ENCODE measurements around the gene ANAPC16.
"Not testable (repeated sequence)": the region's sequence is repeated elsewhere in the genome, so short reads cannot be mapped to it uniquely, and the experiment has no call there.

ANAPC16 gene

DNA sequence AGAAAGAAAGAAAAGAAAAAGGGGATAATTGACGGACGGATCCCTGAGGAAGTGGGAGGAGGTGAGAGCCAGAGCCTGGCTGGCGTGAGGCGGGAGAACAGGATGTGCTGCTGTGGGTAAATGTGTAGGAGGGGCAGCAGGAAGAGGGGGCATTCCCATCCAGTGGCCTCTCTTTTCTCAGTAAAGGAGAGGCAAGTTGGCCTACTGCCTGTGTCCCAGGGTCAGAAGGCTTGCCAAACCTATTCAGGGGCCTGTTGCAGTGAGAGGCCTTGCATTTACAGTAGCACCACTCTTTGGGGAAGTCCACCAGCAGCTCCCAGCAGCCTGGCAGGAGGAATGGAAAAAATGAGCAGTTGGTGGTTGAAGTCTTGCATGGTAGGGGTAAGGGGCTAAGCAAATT lies 26.9 kb downstream of the ANAPC16 start:
- no peak for DNase-seq (ENCODE audit: low read depth in 4 of 4, low spot score in 1 of 4)

DNA sequence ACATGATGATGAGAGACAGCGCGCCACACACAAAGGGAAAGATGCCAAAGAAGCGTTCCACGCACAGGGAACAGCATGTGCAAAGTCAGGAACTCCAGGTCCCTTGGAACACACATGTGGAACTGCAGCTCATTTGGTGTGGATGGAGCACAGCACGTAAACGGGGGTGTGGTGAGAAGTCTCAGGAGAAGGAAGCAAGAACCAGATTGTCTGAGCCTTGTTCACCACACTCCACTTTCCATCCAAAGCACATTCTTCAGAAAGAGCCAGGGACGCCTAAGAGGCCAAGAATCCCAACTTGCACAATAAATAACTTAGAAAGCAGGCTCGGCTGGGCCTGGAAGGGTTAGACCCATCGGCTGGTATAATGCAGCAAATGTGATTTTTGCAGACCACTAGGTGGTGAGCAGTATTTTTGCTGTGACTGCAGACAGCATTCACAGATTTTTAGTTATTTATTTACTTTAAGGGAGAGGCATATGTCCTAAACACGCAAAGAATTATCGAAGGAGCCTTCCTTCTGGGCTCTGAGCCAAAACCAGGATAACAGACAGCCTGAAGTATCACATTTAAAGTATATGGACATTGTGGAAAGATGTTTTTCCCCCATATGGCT lies 28.1 kb downstream of the ANAPC16 start:
- DNase-seq (ENCODE audit: low read depth in 4 of 4, low spot score in 1 of 4): no peak

DNA sequence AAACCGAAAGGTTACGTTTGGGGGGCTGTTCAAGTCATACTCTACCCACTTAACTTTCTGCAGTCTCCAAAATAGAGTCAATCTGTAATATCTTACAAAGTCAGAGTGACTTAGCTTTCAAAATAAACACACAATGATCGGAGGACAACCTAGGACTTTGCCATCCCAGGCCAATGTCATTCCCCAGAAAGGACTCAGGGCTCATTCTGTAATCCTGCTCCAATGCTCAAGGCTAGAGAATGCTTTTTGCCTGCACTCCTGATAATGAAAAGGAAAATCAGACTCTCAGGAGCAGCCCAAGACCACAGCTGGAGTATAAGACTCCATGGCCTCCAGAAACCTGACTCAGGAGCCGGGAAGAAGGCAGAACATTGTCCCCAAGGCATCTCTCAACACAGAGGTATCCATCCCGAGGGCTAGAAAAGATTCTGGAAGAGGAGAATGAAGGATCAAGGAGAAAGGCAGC lies 28.8 kb downstream of the ANAPC16 start:
- no peak for DNase-seq (ENCODE audit: low read depth in 4 of 4, low spot score in 1 of 4)

DNA sequence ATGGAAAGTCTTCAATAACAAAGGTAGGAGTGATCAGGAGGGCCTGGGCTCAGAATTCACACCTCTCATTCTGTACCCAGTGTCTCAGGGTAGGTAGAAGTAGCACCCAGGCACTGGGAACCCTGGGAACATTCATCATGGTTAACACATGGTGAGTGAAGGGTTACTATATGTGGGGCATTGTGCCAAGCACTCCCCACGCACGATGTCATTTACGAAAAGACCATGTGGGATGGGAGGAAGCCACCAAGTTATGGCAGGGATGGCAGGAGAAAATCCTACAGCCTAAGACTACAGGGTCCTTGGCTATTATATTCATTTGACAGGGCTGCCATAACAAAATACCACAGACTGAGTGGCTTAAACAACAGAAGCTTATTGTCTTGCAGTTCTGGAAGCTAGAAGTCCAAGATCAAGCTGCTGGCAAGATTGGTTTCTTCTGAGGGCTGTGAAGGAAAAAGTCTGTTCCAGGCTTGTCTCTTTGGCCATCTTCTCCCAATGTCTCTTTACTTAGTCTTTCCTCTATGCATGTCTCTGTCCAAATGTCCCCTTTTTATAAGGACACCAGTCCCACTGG lies 30.2 kb downstream of the ANAPC16 start:
- DNase-seq (ENCODE audit: low read depth in 4 of 4, low spot score in 1 of 4): no peak

DNA sequence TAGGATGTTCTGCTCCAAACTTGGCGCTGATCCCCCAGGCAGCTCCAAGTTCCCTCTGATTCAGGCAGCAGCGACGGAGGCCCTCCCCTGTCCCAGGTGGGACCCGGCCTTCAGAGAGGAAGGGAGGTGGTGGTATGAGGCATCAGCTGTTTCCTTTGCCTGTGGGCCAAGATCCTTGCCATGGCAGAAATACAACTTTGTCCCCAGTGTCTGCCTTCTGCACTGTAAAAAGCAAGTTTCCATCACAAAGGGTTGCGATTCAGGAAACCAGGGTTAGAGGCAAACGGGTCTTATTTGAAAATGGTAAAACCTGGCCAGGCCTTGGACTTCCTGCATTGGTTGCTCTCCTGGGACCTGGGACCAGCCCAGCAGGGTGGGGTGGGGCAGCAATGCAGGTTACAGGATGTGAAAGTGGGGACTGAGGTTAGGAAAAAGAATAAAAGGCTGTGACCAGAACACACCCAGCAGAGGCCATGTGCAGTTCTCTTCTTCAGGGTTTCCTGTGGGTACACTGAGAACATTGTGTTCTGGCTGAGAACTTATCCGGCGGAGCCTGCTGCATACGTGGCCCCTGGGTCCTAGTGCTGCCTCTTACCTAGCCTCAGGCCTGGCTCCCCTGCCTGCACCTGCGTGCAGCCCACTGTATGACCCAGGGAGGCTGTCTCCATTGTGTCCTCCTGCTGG lies 32.8 kb downstream of the ANAPC16 start:
- DNase-seq (ENCODE audit: low read depth in 4 of 4, low spot score in 1 of 4): peak in 2 of 4 experiments; percentile 47 to 55

DNA sequence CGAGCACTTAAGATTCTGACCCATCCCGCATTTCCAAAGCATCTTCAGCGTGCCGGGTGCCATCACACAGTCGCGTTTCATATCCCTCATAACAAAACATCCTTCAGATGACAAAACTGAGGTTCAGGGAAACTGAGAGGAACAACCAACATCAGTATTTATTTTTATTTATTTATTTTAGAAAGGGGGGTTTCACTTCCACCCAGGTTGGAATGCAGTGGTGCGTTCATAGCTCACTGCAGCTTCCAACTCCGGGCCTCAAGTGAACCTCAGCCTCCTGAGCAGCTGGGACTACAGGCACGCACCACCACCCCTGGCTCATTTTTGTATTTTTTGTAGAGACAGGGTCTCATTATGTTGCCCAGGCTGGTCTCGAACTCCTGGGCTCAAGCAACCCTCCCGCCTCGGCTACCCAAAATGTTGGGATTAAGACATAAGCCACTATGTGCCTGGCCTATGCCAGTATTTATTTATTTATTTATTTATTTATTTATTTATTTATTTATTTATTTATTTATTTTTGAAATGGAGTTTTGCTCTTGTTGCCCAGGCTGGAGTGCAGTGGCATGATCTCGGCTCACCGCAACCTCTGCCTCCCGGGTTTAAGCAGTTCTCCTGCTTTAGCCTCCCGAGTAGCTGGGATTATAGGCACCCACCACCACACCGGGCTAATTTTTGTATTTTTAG lies 33.5 kb downstream of the ANAPC16 start:
- DNase-seq (ENCODE audit: low read depth in 4 of 4, low spot score in 1 of 4): not testable (repeated sequence)

DNA sequence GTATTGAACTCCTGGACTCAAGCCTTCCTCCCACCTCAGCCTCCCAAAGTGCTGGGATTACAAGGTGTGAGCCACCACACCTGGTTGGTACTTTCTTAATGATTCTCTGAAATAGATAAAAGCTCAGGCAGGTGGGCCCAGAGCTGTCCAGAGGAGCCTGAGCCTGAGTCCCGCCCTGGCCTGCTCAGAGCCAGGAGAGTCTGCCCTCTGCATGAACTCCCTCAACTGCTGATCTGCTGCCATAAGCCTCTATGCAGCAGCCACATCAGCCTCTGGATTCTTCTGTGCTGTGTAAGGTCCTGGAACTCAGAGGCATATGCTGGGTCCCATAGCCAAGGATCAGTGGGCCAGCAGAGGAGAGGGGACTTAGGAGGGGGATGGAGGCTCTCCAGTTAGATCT lies 34.9 kb downstream of the ANAPC16 start:
- no peak for DNase-seq (ENCODE audit: low read depth in 4 of 4, low spot score in 1 of 4)

DNA sequence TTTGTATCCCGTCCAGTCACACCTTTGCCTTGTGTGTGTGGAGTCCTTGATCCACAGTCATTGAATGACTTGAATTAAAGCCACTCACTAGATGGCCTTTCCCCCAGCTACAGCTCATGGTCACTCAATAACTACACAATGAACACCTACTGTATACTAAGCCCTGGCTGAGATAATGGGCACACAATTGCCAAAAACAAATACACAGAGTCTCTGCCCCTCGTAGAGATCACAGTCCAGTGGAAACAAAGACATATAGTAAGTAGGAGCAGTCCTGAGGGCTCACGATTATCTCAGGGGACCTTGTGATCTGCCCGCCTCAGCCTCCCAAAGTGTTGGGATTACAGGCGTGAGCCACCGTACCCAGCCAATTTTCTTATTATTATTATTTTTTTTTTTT lies 35.8 kb downstream of the ANAPC16 start:
- no peak for DNase-seq (ENCODE audit: low read depth in 4 of 4, low spot score in 1 of 4)

DNA sequence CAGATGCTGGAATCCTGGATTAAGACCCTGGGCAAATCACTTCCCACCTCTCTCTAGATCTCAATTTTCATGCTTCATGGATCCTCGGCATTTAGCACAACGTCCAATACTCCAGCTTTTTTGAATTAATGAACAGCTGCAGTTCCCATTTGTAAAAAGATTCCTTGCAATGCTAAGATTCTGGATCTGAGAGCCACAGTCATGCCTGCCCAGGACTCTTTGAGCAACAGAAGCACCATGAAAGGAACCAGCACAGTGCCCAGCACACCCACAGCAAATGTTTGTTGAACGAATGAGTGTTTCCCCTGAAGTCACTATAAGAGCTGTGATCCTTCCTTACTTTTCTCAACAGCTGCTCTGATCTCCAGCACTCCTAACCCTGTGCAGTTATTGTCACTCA lies 37.2 kb downstream of the ANAPC16 start:
- no peak for DNase-seq (ENCODE audit: low read depth in 4 of 4, low spot score in 1 of 4)

DNA sequence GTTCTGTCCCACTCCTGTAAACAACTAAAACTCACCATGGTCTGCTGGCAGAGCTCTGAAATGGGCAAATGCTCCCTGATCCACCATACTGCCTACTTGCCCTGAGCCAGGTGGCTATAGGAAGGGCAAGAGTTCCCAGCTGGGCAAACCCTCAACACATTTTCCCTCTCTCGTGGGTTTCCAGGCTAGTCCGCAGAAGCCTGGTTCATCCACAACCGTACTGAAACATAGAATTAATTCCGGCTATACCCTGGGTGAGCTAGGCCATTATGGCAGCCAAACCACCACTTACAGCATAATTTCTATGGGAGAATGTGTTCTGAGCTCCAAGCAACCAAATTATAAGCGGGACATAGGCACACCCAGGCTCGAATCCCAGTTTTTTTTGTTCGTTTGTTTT lies 37.8 kb downstream of the ANAPC16 start:
- no peak for DNase-seq (ENCODE audit: low read depth in 4 of 4, low spot score in 1 of 4)

DNA sequence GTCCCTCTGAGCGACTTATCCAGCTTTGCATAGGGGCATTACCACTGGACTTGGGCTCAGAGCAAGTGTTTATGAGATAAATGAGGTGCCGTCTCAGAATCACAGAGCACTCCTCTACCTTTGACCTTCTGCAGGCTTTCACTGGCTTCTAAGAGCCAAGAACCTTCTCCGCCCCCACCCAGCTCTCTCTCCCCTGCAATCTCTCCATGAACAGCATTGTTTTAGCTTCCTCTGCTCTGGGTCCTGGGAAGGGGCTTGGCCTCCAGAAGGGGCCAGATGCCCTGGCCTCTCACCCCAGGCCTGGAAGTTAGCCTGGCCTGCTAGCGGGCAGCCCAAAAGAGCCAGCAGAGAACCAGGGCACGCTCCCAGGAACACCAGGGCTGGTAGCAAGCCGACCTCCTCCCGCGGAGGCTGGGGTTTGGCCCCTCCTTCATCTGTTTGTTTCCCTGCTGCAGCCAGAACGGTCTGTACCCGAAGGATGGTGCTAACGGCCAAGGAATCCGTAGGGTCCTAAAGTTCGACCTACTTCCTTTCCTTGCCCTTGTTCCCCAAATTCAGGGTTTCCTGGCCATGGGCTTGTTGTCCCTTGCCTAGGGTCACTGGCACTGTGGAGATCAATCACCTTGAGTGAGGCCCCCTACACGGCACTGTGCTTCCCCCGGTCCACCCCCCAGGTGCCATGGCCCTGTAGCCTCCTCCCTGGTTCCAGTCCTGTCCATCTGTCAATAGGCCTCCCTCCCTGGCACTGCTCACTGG lies 39.2 kb downstream of the ANAPC16 start:
- no peak for DNase-seq (ENCODE audit: low read depth in 4 of 4, low spot score in 1 of 4)

DNA sequence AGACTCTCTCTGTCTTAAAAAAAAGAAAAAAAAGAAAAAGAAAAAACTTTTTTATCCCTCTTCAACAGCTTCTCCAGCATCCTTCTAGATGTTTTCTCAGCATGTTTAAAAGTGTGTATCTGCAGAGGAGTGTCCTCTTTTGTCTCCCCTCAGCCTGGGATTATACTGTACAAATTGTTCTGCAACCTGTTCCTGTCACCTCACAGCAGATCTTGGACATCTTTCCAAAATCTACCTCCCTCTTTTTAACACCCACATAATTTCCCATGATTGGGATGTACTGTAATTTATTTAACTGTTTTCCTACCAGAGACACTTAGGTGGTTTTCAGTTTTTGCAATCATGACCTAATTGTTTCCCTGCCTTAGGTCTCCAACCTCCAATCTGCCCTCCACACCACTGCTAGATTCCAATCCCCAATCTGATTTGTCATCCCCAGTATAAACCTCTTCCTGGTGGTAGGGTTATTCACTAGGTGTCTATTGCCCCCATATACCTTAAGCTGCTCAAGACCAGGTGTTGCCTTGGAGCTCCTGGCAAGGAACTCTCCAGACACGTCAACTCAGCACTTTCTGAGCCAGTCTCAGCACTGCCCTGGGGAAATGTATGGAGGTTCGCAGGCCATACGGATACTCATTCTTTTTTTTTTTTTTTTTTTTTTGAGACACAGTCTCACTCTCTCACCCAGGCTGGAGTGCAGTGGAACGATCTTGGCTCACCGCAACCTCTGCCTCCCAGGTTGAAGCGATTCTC lies 40.3 kb downstream of the ANAPC16 start:
- DNase-seq (ENCODE audit: low read depth in 4 of 4, low spot score in 1 of 4): no peak

DNA sequence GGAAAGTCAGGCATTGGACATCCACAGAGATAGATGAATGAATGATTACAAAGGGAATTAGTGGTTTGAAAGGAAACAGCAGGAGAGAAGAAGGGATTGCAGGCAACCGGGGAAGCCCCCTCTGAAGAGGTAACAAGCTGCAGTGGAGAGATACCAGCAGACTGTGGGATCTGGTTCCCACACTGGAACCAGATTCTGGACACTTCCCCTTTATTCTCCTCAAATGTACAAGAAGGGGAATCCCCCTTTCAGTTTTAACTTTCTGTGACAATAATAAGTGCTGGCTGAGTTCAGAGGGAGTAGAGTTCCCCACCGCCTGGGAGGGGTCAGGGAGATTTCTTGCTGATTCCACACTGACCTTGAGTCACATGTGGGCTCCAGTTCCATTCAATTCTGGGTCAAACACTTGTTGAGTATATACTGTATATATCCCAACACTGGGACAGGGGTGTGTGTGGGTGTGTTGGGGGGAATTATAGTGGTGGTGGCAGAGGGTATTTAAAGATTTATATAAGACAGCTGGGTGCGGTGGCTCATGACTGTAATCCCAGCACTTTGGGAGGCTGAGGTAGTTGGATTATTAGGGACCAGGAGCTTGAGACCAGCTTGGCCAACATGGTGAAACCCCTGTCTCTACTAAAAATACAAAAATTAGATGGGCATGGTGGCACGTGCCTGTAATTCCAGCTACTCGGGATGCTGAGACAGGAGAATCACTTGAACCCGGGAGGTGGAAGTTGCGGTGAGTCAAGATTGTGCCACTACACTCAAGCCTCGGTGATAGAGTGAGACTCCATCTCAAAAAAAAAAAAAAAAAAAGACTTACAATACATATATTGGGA lies 41.5 kb downstream of the ANAPC16 start:
- no peak for DNase-seq (ENCODE audit: low read depth in 4 of 4, low spot score in 1 of 4)

DNA sequence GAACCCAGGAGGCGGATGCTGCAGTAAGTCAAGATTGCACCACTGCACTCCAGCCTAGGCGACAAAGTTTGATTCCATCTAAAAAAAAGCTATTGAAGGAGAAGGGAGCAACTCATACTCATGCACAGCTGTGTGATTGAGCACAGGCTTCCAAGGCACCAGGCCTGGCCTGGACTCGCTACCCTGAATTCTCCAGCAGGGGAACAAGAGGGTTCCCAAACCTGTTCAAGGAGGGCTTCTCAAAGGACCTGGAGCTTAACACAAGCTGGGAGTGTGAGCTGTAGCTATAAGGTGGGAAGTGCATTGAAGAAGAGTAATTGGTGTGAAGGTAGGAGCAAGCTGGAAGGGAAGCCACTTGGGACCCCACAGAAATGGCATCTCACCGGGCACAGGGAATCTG lies 42.8 kb downstream of the ANAPC16 start:
- DNase-seq (ENCODE audit: low read depth in 4 of 4, low spot score in 1 of 4): no peak

DNA sequence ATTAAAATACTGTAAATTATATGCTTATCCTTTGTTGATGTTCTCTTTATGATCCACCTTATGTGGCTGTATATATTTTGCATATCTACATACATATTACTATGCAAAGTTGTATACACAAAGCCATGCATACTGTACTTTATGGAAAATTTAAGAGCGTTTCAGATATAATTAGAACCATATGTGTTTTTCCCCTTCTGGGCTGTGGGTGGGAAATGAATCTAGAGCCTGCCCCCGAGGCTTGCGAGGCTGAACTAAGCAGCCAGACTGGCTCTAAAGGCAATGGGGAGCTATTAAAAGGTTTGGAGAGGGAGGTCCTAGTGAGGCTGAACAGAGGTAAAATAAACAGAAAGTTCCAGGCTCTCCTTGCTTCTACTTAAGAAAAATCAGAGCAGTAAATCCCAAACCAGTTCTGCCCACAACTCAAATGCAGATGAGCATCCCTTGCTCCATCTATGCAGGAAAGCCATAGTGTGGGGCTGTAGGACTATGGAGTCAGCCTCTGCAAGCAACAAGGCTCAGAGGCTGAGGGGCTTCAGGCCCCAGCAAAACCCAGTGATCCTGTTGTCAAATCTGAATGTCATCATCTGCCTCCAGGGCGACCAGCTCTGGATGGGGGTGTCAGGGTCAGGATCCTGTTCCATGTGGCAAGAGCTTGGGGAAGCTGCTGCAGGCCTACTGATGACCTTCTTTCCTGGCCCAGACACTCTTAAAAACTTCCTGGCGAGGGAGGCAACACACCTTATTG lies 43.9 kb downstream of the ANAPC16 start:
- no peak for DNase-seq (ENCODE audit: low read depth in 4 of 4, low spot score in 1 of 4)

DNA sequence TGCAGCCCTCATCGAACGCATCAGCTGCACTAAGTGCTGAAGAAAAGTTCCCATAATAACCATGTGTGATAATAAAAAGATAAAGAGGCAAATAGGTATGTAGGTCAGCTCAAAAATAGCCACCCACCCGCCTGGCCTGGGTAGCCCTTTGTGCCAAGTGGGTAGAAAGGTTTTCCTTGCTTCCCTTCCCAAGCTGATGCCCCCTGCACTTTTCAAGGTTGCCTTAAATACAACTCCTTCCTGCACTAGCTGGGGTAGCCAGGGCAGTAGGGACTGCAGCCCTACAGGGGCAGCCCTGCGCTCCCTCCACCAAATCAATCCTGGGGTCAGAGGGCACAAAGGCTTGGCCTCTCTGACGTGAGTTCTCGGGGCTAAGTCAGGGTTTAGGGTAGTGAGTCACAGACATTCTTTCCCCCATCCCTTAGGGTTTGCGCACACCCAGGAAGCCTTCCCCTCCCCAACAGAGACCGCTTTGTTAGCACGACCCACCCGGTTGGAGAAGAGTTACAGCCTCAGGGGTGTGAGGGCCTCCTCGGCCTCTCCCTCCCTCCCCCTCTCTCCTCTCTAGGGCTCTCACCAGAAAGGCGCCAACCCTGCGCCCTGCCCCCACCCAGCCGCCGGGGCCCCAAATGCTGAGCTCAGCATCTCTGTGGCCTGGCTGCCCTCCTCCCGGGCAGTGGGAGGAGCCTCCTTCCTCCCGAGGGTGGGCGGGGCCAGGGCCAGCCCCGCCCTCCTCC lies 44.6 kb downstream of the ANAPC16 start:
- peak in 3 of 4 experiments; percentile 71 to 91 (median 72) for DNase-seq (ENCODE audit: low read depth in 4 of 4, low spot score in 1 of 4)

DNA sequence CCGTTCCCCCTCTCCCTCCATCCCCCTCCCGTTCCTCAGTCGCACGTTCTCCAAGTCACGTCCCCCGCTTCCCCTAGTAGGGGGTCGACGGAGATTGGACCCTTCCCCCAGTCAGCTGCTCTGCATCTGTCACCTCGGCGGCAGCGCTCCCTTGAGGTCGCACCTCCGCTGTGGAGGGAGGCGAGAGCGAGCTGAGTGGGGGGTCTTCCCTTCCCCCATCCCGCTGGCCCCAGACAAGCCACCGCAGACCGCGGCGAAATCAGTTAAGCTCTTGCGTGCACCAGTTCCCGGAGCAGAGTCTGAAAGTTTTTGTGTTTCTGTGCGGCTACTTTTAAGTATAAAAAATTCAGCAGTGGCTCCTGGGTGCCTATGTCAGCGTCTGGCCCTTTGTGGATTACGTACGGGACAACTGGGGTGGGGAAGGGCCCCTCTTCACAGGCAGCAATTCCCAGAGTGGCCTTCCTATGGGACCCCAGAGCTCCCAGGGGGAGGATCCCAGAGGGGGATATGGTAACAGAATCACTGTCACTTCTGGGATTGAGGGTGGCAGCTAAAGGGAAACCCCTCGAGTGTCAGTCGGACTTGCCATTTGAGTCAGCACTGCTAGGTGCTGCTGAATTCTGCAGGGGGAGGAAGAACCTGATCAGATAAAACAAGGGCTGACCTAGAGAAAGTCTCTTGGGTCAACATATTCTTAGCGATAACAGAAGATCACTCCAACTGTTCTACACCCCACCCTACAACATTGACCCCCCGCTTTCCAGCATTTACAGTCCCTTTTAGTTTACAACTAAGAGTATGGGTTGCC lies 45.4 kb downstream of the ANAPC16 start:
- peak in 2 of 4 experiments; percentile 30 to 46 for DNase-seq (ENCODE audit: low read depth in 4 of 4, low spot score in 1 of 4)
